HFF-Myc (cell line): ENCODE data around the gene UGT1A8.
"Not testable (repeated sequence)": the region's sequence is repeated elsewhere in the genome, so short reads cannot be mapped to it uniquely, and the experiment has no call there.

Experiments
- DNase-seq: peaks from one replicate; pipeline ENCODE4 v3.0.0-alpha.2; 2011; ENCODE audit warnings: low read depth; ENCODE audit errors: extremely low read depth
- H3K4me3 ChIP-seq: replicated peaks from 2 replicates; pipeline ENCODE4 v1.5.1; 2011; ENCODE audit warnings: low read depth, mild to moderate bottlenecking, control low read depth, low read length
- CTCF ChIP-seq: IDR thresholded peaks from 2 replicates; pipeline ENCODE4 v1.5.1; 2012; ENCODE audit warnings: mild to moderate bottlenecking, low read depth, low read length, control low read depth; ENCODE audit errors: missing control alignments

Gene UGT1A8

DNA sequence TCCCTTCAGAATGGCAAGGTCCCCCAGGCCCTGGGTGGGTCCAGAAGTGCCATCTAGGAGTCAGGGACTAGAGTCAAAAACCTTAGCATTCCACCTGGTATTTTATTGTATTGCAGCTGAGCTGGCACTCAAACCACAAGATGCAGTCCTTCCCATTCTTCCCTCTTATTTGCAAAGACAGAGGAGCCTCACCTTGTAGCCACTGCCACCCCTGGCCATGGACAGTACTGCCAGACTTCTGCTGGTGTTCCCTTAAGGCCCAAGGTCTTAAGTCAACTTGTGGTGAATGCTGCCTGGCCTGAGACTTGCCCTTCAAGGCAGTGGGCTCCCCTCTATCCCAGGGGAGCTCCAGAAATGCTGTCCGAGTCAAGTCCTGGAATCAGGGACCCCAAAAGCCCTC is 25.7 kb downstream of the UGT1A8 start:
- DNase-seq, result no peak
- TF ChIP-seq CTCF, result no peak
- no peak overlapping the region for H3K4me3 ChIP-seq

- not testable (repeated sequence) for DNase-seq, H3K4me3 ChIP-seq
Measured at GRCh38 chr2:233646033-233646432, 28.6 kb downstream of the UGT1A8 start.

GRCh38 chr2:233650981-233651380 is 33.5 kb downstream of the UGT1A8 start:
- DNase-seq, result no peak
- H3K4me3 ChIP-seq, result no peak overlapping the region
- TF ChIP-seq CTCF, result no peak

DNA sequence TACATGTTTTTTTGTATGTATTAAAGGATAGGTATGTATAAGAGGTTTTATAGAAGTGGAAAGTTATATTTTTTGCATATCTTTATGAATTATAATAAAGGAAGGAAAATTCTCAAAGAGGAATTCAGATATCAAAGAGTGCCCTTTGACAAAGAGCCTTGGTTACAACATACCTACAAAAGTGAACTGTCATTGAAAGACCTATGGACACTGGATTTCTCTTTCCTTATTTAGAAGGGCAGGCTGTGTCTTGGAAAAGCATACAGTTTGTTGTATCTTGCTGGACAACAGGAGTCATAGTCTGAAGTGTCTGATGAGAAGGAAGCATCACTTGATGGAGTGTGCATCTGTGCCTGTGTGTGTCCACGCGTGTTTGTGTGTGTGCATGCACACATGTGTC is 34.0 kb downstream of the UGT1A8 start:
- H3K4me3 ChIP-seq, result no peak overlapping the region
- DNase-seq, result no peak
- no peak for TF ChIP-seq CTCF

GRCh38 chr2:233654501-233654900 is 37.1 kb downstream of the UGT1A8 start:
- DNase-seq, result no peak
- H3K4me3 ChIP-seq, result no peak overlapping the region
- TF ChIP-seq CTCF, result no peak

- no peak for TF ChIP-seq CTCF
- DNase-seq, result no peak
- no peak overlapping the region for H3K4me3 ChIP-seq
Measured at GRCh38 chr2:233655043-233655442, 37.6 kb downstream of the UGT1A8 start.

- DNase-seq, H3K4me3 ChIP-seq: not testable (repeated sequence)
Measured at GRCh38 chr2:233655943-233656342, 38.5 kb downstream of the UGT1A8 start.

DNA sequence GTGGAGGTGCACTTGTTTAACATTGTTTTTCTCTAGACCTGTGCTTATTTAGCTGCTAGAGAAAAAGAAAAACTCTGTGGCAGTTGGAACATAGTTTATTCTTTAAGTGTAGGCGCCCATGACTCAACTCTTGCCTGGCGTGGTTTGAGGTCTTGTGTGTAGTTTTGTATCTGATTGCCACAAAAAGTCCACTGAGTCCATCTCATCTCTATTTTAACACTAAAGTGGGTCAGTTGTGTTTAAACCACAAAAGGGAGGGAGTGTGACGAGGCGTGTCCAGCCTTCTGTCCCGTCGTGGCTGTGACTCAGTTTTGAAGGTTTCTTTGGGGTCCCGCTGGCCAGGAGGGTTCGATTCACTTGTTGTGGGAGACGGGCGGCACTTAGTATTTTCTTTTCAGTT is 39.0 kb downstream of the UGT1A8 start:
- no peak for TF ChIP-seq CTCF
- no peak for DNase-seq
- no peak overlapping the region for H3K4me3 ChIP-seq
